Neural progenitor cell (in vitro differentiated cells): ENCODE measurements around the gene AGO3.

Experiments used
- EZH2phosphoT487 ChIP-seq: fragments of 200-600 bp; sonication (generic); IDR thresholded peaks from 2 replicates; pipeline ENCODE4 v1.6.1; 2017; ENCODE audit warnings: antibody characterized with exemption
- TF ChIP-seq, protein P1 (sequence below): fragments of 200-600 bp; sonication (generic); IDR thresholded peaks from 2 replicates; pipeline ENCODE4 v1.5.1; 2017; ENCODE audit warnings: antibody characterized with exemption, mild to moderate bottlenecking

DNA sequence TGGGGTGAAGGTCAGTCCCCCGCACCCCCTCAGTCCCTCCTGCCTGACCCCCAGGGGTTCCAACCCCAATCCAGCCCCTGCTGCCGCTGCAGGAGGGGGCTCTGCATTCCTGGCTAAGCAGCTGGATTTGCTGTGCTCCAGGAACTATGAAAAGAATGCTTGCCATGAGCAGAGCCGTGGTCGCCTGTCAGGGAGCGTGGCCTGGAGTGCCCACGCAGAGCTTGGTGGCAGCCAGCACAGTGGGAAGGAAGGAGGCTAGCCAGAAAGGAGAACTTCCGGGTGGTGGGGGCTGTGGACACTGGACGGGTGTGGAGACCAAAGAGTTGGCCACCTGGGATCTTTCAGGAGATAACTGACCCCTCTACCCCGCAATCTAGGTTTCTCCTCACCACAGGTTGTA lies 188.6 kb downstream of the AGO3 start:
- TF ChIP-seq, protein P1, sequence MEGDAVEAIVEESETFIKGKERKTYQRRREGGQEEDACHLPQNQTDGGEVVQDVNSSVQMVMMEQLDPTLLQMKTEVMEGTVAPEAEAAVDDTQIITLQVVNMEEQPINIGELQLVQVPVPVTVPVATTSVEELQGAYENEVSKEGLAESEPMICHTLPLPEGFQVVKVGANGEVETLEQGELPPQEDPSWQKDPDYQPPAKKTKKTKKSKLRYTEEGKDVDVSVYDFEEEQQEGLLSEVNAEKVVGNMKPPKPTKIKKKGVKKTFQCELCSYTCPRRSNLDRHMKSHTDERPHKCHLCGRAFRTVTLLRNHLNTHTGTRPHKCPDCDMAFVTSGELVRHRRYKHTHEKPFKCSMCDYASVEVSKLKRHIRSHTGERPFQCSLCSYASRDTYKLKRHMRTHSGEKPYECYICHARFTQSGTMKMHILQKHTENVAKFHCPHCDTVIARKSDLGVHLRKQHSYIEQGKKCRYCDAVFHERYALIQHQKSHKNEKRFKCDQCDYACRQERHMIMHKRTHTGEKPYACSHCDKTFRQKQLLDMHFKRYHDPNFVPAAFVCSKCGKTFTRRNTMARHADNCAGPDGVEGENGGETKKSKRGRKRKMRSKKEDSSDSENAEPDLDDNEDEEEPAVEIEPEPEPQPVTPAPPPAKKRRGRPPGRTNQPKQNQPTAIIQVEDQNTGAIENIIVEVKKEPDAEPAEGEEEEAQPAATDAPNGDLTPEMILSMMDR, result no peak
- no peak for TF ChIP-seq EZH2phosphoT487
